IMR-90 (cell line): ENCODE results near the gene EMSY. TPM values are rescaled to one million over a fixed set of nuclear protein-coding genes. Genes with fewer than 3 reads are reported as not detected.
A peak's percentile ranks its signal among the peaks of the same experiment; 100 is the strongest.

Experiments used
- ATAC-seq: fragments of 200-7000 bp; cut with Tn5 transposase; 2 replicates; pipeline ENCODE4 v1.9.1; 2020; ENCODE audit warnings: low read depth, mild to moderate bottlenecking, moderate library complexity
- BruUV-seq: library from RNA; stranded (reverse); fragments of 400-500 nt; replicated peaks from 2 replicates; lab custom pipeline; 2021; lab: Mats Ljungman, UMichigan
- CTCF ChIA-PET: fragments of 300-600 bp; formaldehyde crosslinking; extraction: SDS; loops from one replicate; lab custom pipeline; 2021; ENCODE audit warnings: antibody characterized with exemption; lab: Yijun Ruan, JAX
- POLR2A ChIA-PET: fragments of 300-600 bp; sonication (Branson Sonifier 250); formaldehyde crosslinking; loops from one replicate; lab custom pipeline; 2022; ENCODE audit warnings: antibody characterized with exemption; ENCODE audit not compliant: unreplicated experiment; lab: Charles Lee
- DNase-seq: peaks from one replicate; pipeline ENCODE4 v3.0.0; 2013
- H2AFZ ChIP-seq: replicated peaks from 2 replicates; pipeline ENCODE3; 2013; ENCODE audit warnings: low read length, mild to moderate bottlenecking; ENCODE audit not compliant: poor library complexity
- H2AK5ac ChIP-seq: 2 replicates; pipeline ENCODE4 v1.6.1; 2013; ENCODE audit warnings: low read depth, low read length, inconsistent platforms
- H2AK9ac ChIP-seq: replicated peaks from 2 replicates; pipeline ENCODE3; 2013; ENCODE audit warnings: mild to moderate bottlenecking, low read depth, low read length, moderate library complexity; ENCODE audit not compliant: poor library complexity
- H2BK120ac ChIP-seq: 2 replicates; pipeline ENCODE4 v1.6.1; 2013; ENCODE audit warnings: low read depth, low read length, inconsistent platforms
- H2BK15ac ChIP-seq: 3 replicates; pipeline ENCODE4 v1.6.1; 2013; ENCODE audit warnings: low read depth, low read length, inconsistent platforms
- H2BK20ac ChIP-seq: 2 replicates; pipeline ENCODE4 v1.6.1; 2013; ENCODE audit warnings: low read depth, mild to moderate bottlenecking, inconsistent platforms, low read length, moderate library complexity
- H2BK5ac ChIP-seq: 2 replicates; pipeline ENCODE4 v1.6.1; 2013; ENCODE audit warnings: mild to moderate bottlenecking, low read depth, low read length, inconsistent platforms; ENCODE audit not compliant: poor library complexity, severe bottlenecking
- H3K14ac ChIP-seq: replicated peaks from 2 replicates; pipeline ENCODE4 v1.6.1; 2013; ENCODE audit warnings: low read depth, low read length, inconsistent platforms
- H3K18ac ChIP-seq: 2 replicates; pipeline ENCODE4 v1.6.1; 2013; ENCODE audit warnings: low read depth, low read length, control low read depth
- H3K23ac ChIP-seq: 2 replicates; pipeline ENCODE4 v1.6.1; 2013; ENCODE audit warnings: low read depth, low read length, inconsistent platforms
- H3K27ac ChIP-seq: 2 replicates; pipeline ENCODE4 v1.5.1; 2013; ENCODE audit warnings: mild to moderate bottlenecking, control low read depth, low read length; ENCODE audit not compliant: insufficient read depth
- H3K27me3 ChIP-seq: 2 replicates; pipeline ENCODE4 v1.6.1; 2013; ENCODE audit warnings: low read length; ENCODE audit not compliant: control insufficient read depth, insufficient read depth
- H3K36me3 ChIP-seq: 2 replicates; pipeline ENCODE4 v1.6.1; 2013; ENCODE audit warnings: low read length, mixed read lengths; ENCODE audit not compliant: control insufficient read depth, insufficient read depth
- H3K4ac ChIP-seq: 2 replicates; pipeline ENCODE4 v1.6.1; 2013; ENCODE audit warnings: low read depth, low read length, inconsistent platforms
- H3K4me1 ChIP-seq: 2 replicates; pipeline ENCODE4 v1.6.1; 2013; ENCODE audit warnings: low read length, mixed read lengths; ENCODE audit not compliant: control insufficient read depth, insufficient read depth
- H3K4me2 ChIP-seq: 2 replicates; pipeline ENCODE4 v1.6.1; 2013; ENCODE audit warnings: low read depth, mild to moderate bottlenecking, control low read depth, low read length, moderate library complexity
- H3K4me3 ChIP-seq: 2 replicates; pipeline ENCODE4 v1.5.1; 2013; ENCODE audit warnings: low read depth, mild to moderate bottlenecking, control low read depth, low read length, moderate library complexity; ENCODE audit not compliant: insufficient read depth
- H3K56ac ChIP-seq: 2 replicates; pipeline ENCODE4 v1.6.1; 2013; ENCODE audit warnings: low read length, inconsistent platforms; ENCODE audit not compliant: insufficient read depth; ENCODE audit errors: extremely low read depth
- H3K79me1 ChIP-seq, 2 experiments: 2 replicates each; pipeline ENCODE4 v1.6.1; 2013; ENCODE audit warnings: low read length in 2 of 2, inconsistent platforms in 1 of 2, low read depth in 1 of 2
- H3K9ac ChIP-seq: 2 replicates; pipeline ENCODE4 v1.6.1; 2013; ENCODE audit warnings: low read depth, low read length, control low read depth
- H3K9me1 ChIP-seq: 2 replicates; pipeline ENCODE4 v1.6.1; 2013; ENCODE audit warnings: low read length, inconsistent platforms; ENCODE audit not compliant: insufficient read depth
- H3K9me3 ChIP-seq: 2 replicates; pipeline ENCODE4 v1.6.1; 2013; ENCODE audit warnings: low read length; ENCODE audit not compliant: control insufficient read depth, insufficient read depth
- H4K20me1 ChIP-seq: 2 replicates; pipeline ENCODE4 v1.6.1; 2013; ENCODE audit warnings: low read length, inconsistent platforms; ENCODE audit not compliant: insufficient read depth
- H4K5ac ChIP-seq: 2 replicates; pipeline ENCODE4 v1.6.1; 2013; ENCODE audit warnings: mild to moderate bottlenecking, low read depth, low read length, control low read depth
- H4K8ac ChIP-seq, 2 experiments: 2 replicates each; pipeline ENCODE4 v1.6.1; 2013; ENCODE audit warnings: low read depth in 2 of 2, low read length in 2 of 2, control low read depth in 1 of 2, inconsistent platforms in 1 of 2
- H4K91ac ChIP-seq: 2 replicates; pipeline ENCODE4 v1.6.1; 2013; ENCODE audit warnings: low read depth, low read length, inconsistent platforms; ENCODE audit not compliant: insufficient read depth
- MAZ ChIP-seq: IDR thresholded peaks from 2 replicates; pipeline ENCODE4 v1.6.1; 2012; ENCODE audit warnings: low read depth, mild to moderate bottlenecking, low read length, improper control_type of control experiment, moderate library complexity, borderline replicate concordance
- RFX5 ChIP-seq: IDR thresholded peaks from 2 replicates; pipeline ENCODE4 v1.8.0; 2012; ENCODE audit warnings: low read depth, mild to moderate bottlenecking, low read length, moderate library complexity
- WGBS, 2 experiments: methylation state at CpG; one replicate each; pipeline versions ENCODE4 v1.1.5 to v1.1.7; 2013; ENCODE audit warnings: missing lambda C conversion rate in 2 of 2; ENCODE audit not compliant: insufficient read length in 1 of 2; ENCODE audit errors: extremely low coverage in 2 of 2; 5-methylcytosine and 5-hydroxymethylcytosine counted together
- dilution Hi-C: fragments of 300-500 bp; cut with HindIII; formaldehyde crosslinking; loops from one replicate; pipeline ENCODE4 v1.14.3; 2018; ENCODE audit warnings: low sequenced_read_pairs; ENCODE audit not compliant: unreplicated experiment
- in situ Hi-C: fragments of 300-500 bp; cut with MboI; formaldehyde crosslinking; loops from 3 replicates; pipeline ENCODE4 v1.14.3; 2019; ENCODE audit warnings: low sequenced_read_pairs, inconsistent platforms, mixed read lengths
- intact Hi-C: fragments of 100-400 bp; cut with micrococcal nuclease; formaldehyde crosslinking; loops from 2 replicates; pipeline ENCODE4 v1.10.0; 2022
- polyA plus RNA-seq, 3 experiments: library from polyadenylated mRNA; depleted of rRNA; stranded (reverse); fragments of >200 nt; gene quantifications; 2 replicates each; pipeline ENCODE4 v1.2.3, GENCODE V29; 2012; ENCODE audit warnings: low replicate concordance in 1 of 3
- total RNA-seq: library from RNA; depleted of rRNA; stranded (reverse); fragments of >200 nt; gene quantifications from 2 replicates; pipeline ENCODE4 v1.2.3, GENCODE V29; 2012
- TF ChIP-seq, protein P1 (sequence below): fragments of 150-350 bp; IDR thresholded peaks from 2 replicates; pipeline ENCODE4 v1.6.1; 2016; ENCODE audit warnings: low read depth, mild to moderate bottlenecking, low read length, moderate library complexity, borderline replicate concordance

Gene EMSY
- total and polyA plus RNA-seq, 2 of the 4 experiments (the other 2 are of a cell fraction): 14.1 to 22.0 TPM

GRCh38 chr11:76542436-76542835, 97.6 kb downstream of the EMSY start:
- no peak for ATAC-seq
- H4K20me1 ChIP-seq: no peaks in the 10 kb centered on the region
- no TSS peak for BruUV-seq
- H3K9me3 ChIP-seq: no peaks in the 10 kb centered on the region
- 0 out of 2 replicates have a peak overlapping the region, but pooled peaks have one; percentile 4 for H3K14ac ChIP-seq
- H3K4ac ChIP-seq: no peak overlapping the region
- no peak overlapping the region for H3K4me3 ChIP-seq
- dilution Hi-C loops (no loop called here), intact Hi-C loops (no loop called here), in situ Hi-C loops (no loop called here)
- no peak overlapping the region for H2BK120ac ChIP-seq
- H3K36me3 ChIP-seq: peaks cover 24% of the 10 kb centered on the region
- H2AK5ac ChIP-seq: no peak overlapping the region
- no peak overlapping the region; a peak in 1 of 4 replicates for H4K8ac ChIP-seq
- peaks cover 2% of the 10 kb centered on the region; the same call in 1 of the 2 replicates for H3K4me1 ChIP-seq
- H3K27me3 ChIP-seq: no peaks in the 10 kb centered on the region
- H3K18ac ChIP-seq: no peak overlapping the region
- no peak overlapping the region for H3K4me2 ChIP-seq
- no peak overlapping the region for H4K5ac ChIP-seq
- H2AK9ac ChIP-seq: no peak overlapping the region
- ChIA-PET CTCF (interaction anchor here (0.7 kb wide), 1 partner anchor 331 kb away, joined by 3 read pairs; no protein-coding TSS in a partner anchor), POLR2A (no interaction called here)
- no peak overlapping the region for H3K23ac ChIP-seq
- no peak for DNase-seq
- no peak overlapping the region for H2BK15ac ChIP-seq
- TF ChIP-seq RFX5 (no peak), MAZ (no peak)
- TF ChIP-seq, protein P1, sequence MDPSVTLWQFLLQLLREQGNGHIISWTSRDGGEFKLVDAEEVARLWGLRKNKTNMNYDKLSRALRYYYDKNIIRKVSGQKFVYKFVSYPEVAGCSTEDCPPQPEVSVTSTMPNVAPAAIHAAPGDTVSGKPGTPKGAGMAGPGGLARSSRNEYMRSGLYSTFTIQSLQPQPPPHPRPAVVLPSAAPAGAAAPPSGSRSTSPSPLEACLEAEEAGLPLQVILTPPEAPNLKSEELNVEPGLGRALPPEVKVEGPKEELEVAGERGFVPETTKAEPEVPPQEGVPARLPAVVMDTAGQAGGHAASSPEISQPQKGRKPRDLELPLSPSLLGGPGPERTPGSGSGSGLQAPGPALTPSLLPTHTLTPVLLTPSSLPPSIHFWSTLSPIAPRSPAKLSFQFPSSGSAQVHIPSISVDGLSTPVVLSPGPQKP: no peak
- H3K9ac ChIP-seq: no peak overlapping the region
- no peak overlapping the region for H3K56ac ChIP-seq
- H2BK20ac ChIP-seq: no peak overlapping the region
- peaks cover 0 to 10% of the 10 kb centered on the region in 2 experiments; a peak in 3 of 4 replicates for H3K79me1 ChIP-seq
- no peak overlapping the region for H3K27ac ChIP-seq
- no peak overlapping the region for H4K91ac ChIP-seq
- 100% methylated on average over 1 of the region's 2 CpGs; no CpG with 5 or more reads in 1 of the 2 experiments for WGBS, 2 experiments
- peak overlapping the region; percentile 46 for H2BK5ac ChIP-seq
- H2AFZ ChIP-seq: no peak overlapping the region
- H3K9me1 ChIP-seq: peaks cover 12% of the 10 kb centered on the region
